ENCODE measurements around the gene GSPT1. TPM values are rescaled to one million over a fixed set of nuclear protein-coding genes. Genes with fewer than 3 reads are reported as not detected.

The GSPT1 gene
- total RNA-seq, 1 donor from 2014 or later = 101 TPM

GRCh38 chr16:11868412-11868980 lies 47.3 kb downstream of the GSPT1 start:
- no peak for TF ChIP-seq CTCF (conservative IDR thresholded peaks at IDR 0.05)
- Mint-ChIP-seq H3K4me1 (ENCODE audit: unreplicated experiment) (peaks cover 7% of the 10 kb centered on the region), H3K27ac (no peak overlapping the region), H3K9me3 (no peaks in the 10 kb centered on the region), H3K36me3 (peaks cover 8% of the 10 kb centered on the region), H3K27me3 (no peaks in the 10 kb centered on the region), H3K4me3 (no peak overlapping the region)
- DNase-seq (ENCODE audit: extremely low spot score, unreplicated experiment) = no peak

GRCh38 chr16:11862489-11862888 lies 53.3 kb downstream of the GSPT1 start:
- Mint-ChIP-seq H3K4me1 (ENCODE audit: unreplicated experiment) (peaks cover 4% of the 10 kb centered on the region), H3K9me3 (no peaks in the 10 kb centered on the region), H3K27me3 (no peaks in the 10 kb centered on the region), H3K4me3 (no peak overlapping the region), H3K27ac (no peak overlapping the region), H3K36me3 (no peaks in the 10 kb centered on the region)
- TF ChIP-seq CTCF (conservative IDR thresholded peaks at IDR 0.05) = no peak
- DNase-seq (ENCODE audit: extremely low spot score, unreplicated experiment) = no peak

GRCh38 chr16:11857161-11857560 lies 58.6 kb downstream of the GSPT1 start:
- no peak for DNase-seq (ENCODE audit: extremely low spot score, unreplicated experiment)
- no peaks in the 10 kb centered on the region for H3K9me3 Mint-ChIP-seq
- H3K4me1 Mint-ChIP-seq (ENCODE audit: unreplicated experiment) = no peaks in the 10 kb centered on the region
- H3K36me3 Mint-ChIP-seq = no peaks in the 10 kb centered on the region
- no peaks in the 10 kb centered on the region for H3K27me3 Mint-ChIP-seq
- TF ChIP-seq CTCF (conservative IDR thresholded peaks at IDR 0.05) = no peak
- H3K4me3 Mint-ChIP-seq = no peak overlapping the region
- H3K27ac Mint-ChIP-seq = no peak overlapping the region

- Mint-ChIP-seq H3K27me3 (no peaks in the 10 kb centered on the region), H3K9me3 (no peaks in the 10 kb centered on the region), H3K27ac (peak overlapping the region; percentile 96), H3K4me3 (peak overlapping the region; percentile 98), H3K36me3 (peaks cover 7% of the 10 kb centered on the region), H3K4me1 (ENCODE audit: unreplicated experiment) (peaks cover 7% of the 10 kb centered on the region)
- TF ChIP-seq CTCF (conservative IDR thresholded peaks at IDR 0.05) = no peak
- no peak for DNase-seq (ENCODE audit: extremely low spot score, unreplicated experiment)
Measured at GRCh38 chr16:11852092-11852809, 63.5 kb downstream of the GSPT1 start.

- peak within 1 kb of the TSS; percentile 96 for H3K27ac Mint-ChIP-seq
Measured at GRCh38 chr16:11851294-11852091, 64.3 kb downstream of the GSPT1 start, which contains the start of gene RSL1D1. Gene RSL1D1 (minus strand): TSS chr16:11851542. CDS start chr16:11851512, 30 bp downstream.

More at GRCh38 chr16:11851294-11852091, 64.3 kb downstream of the GSPT1 start, which contains the start of gene RSL1D1:
- DNase-seq (ENCODE audit: extremely low spot score, unreplicated experiment) = peak; percentile 96
- H3K36me3 Mint-ChIP-seq = peaks cover 10% of the 10 kb centered on the region
- no peaks in the 10 kb centered on the region for H3K27me3 Mint-ChIP-seq
- H3K9me3 Mint-ChIP-seq = no peaks in the 10 kb centered on the region
- H3K4me1 Mint-ChIP-seq (ENCODE audit: unreplicated experiment) = peaks cover 7% of the 10 kb centered on the region
- H3K4me3 Mint-ChIP-seq = peak within 1 kb of the TSS; percentile 98
- TF ChIP-seq CTCF (conservative IDR thresholded peaks at IDR 0.05) = no peak

Measured in type B pancreatic cell (in vitro differentiated cells).